MM.1S (cell line): Measurements from ENCODE around the gene TMEM178B.

Experiments used
- DNase-seq: peaks from one replicate; pipeline ENCODE4 v3.0.0-alpha.2; 2015
- H2AFZ ChIP-seq: fragments of 300-600 bp; sonication (generic); 2 replicates; pipeline ENCODE4 v1.6.0; 2016; ENCODE audit warnings: antibody characterized with exemption, low read length
- H3F3A ChIP-seq: fragments of 300-600 bp; sonication (generic); 2 replicates; pipeline ENCODE4 v1.6.1; 2016; ENCODE audit warnings: mild to moderate bottlenecking, antibody characterized with exemption, low read length, moderate library complexity, mixed read lengths; ENCODE audit not compliant: insufficient read depth
- H3K27ac ChIP-seq: fragments of 300-600 bp; sonication (generic); 2 replicates; pipeline ENCODE4 v1.5.1; 2016; ENCODE audit warnings: mild to moderate bottlenecking, low read length
- H3K27me3 ChIP-seq: fragments of 300-600 bp; sonication (generic); replicated peaks from 2 replicates; pipeline ENCODE4 v1.6.0; 2016; ENCODE audit warnings: low read length; ENCODE audit not compliant: insufficient read depth
- H3K36me3 ChIP-seq: fragments of 300-600 bp; sonication (generic); replicated peaks from 2 replicates; pipeline ENCODE4 v1.6.1; 2016; ENCODE audit warnings: mild to moderate bottlenecking, low read length, mixed read lengths; ENCODE audit not compliant: insufficient read depth
- H3K4me1 ChIP-seq: fragments of 300-600 bp; sonication (generic); 2 replicates; pipeline ENCODE4 v1.6.1; 2016; ENCODE audit warnings: low read length, mixed read lengths
- H3K4me2 ChIP-seq: fragments of 300-600 bp; sonication (generic); 2 replicates; pipeline ENCODE4 v1.6.0; 2016; ENCODE audit warnings: low read depth, low read length
- H3K4me3 ChIP-seq: fragments of 300-600 bp; sonication (generic); 2 replicates; pipeline ENCODE4 v1.5.1; 2016; ENCODE audit warnings: low read length, mixed read lengths
- H3K79me2 ChIP-seq: fragments of 300-600 bp; sonication (generic); 2 replicates; pipeline ENCODE4 v1.6.1; 2016; ENCODE audit warnings: mixed run types, low read length, mixed read lengths
- H3K9ac ChIP-seq: fragments of 300-600 bp; sonication (generic); 2 replicates; pipeline ENCODE4 v1.6.1; 2016; ENCODE audit warnings: low read length, mixed read lengths
- H3K9me2 ChIP-seq: fragments of 300-600 bp; sonication (generic); replicated peaks from 2 replicates; pipeline ENCODE4 v1.6.1; 2016; ENCODE audit warnings: mild to moderate bottlenecking, low read length, mixed read lengths; ENCODE audit not compliant: insufficient read depth
- H3K9me3 ChIP-seq: fragments of 300-600 bp; sonication (generic); replicated peaks from 2 replicates; pipeline ENCODE4 v1.6.1; 2016; ENCODE audit warnings: mild to moderate bottlenecking, low read length, mixed read lengths; ENCODE audit not compliant: insufficient read depth
- H4K20me1 ChIP-seq: fragments of 300-600 bp; sonication (generic); 2 replicates; pipeline ENCODE4 v1.6.1; 2016; ENCODE audit warnings: mild to moderate bottlenecking, low read length, moderate library complexity, mixed read lengths; ENCODE audit not compliant: insufficient read depth
- CTCF ChIP-seq: fragments of 300-600 bp; sonication (generic); IDR thresholded peaks from 2 replicates; pipeline ENCODE4 v1.5.1; 2016; ENCODE audit warnings: antibody characterized with exemption, low read length, mixed read lengths
- EZH2 ChIP-seq: fragments of 300-600 bp; sonication (generic); optimal IDR thresholded peaks from 2 replicates; pipeline ENCODE3; 2017; ENCODE audit warnings: low read depth, mild to moderate bottlenecking, antibody characterized with exemption, low read length, mixed read lengths
- EZH2phosphoT487 ChIP-seq: fragments of 300-600 bp; sonication (generic); IDR thresholded peaks from 2 replicates; pipeline ENCODE4 v1.6.1; 2018; ENCODE audit warnings: antibody characterized with exemption, low read length

Gene TMEM178B

GRCh38 chr7:141263983-141264382 lies 190.1 kb downstream of the TMEM178B start:
- TF ChIP-seq EZH2phosphoT487 = no peak
- no peak for TF ChIP-seq CTCF
- TF ChIP-seq EZH2 = no peak

DNA sequence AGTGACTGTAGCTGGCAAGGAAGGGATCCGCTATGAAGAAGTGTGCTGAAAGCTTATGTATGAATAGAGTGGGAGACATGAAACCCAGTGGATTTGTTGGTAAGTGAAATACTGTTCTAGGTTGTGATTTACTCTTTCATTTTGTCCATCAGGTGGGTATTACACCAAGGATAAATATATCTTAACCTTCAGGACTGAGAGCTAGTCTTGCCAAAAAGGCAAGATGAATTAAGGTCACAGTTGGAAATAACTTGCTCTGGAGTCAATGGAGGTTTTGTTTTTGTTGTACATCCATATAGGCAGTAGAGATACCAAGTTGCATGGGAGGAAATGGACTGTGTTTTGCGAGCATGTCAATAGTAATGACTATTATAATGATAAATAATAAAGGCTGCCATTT lies 190.6 kb downstream of the TMEM178B start:
- Histone ChIP-seq H3F3A (peaks cover 6% of the 10 kb centered on the region), H3K9me3 (no peaks in the 10 kb centered on the region), H3K27me3 (no peaks in the 10 kb centered on the region), H3K36me3 (no peaks in the 10 kb centered on the region), H3K27ac (no peak overlapping the region), H3K79me2 (0 out of 2 replicates have a peak, but pooled peaks cover 3% of the 10 kb centered on the region), H2AFZ (no peak overlapping the region), H3K4me1 (peaks cover 13% of the 10 kb centered on the region), H4K20me1 (no peaks in the 10 kb centered on the region), H3K4me2 (no peak overlapping the region), H3K4me3 (no peak overlapping the region), H3K9me2 (no peaks in the 10 kb centered on the region), H3K9ac (no peak overlapping the region)
- no peak for DNase-seq
- no peak for TF ChIP-seq CTCF
- no peak for TF ChIP-seq EZH2
- no peak for TF ChIP-seq EZH2phosphoT487

More at GRCh38 chr7:141263983-141264382, 190.1 kb downstream of the TMEM178B start:
- H2AFZ ChIP-seq = no peak overlapping the region
- H4K20me1 ChIP-seq = no peaks in the 10 kb centered on the region
- no peaks in the 10 kb centered on the region for H3K36me3 ChIP-seq
- H3K9me2 ChIP-seq = no peaks in the 10 kb centered on the region
- H3F3A ChIP-seq = peaks cover 6% of the 10 kb centered on the region
- no peak overlapping the region for H3K27ac ChIP-seq
- 0 out of 2 replicates have a peak, but pooled peaks cover 3% of the 10 kb centered on the region for H3K79me2 ChIP-seq
- H3K4me3 ChIP-seq = no peak overlapping the region
- H3K9ac ChIP-seq = no peak overlapping the region
- no peak overlapping the region for H3K4me2 ChIP-seq
- no peaks in the 10 kb centered on the region for H3K9me3 ChIP-seq
- H3K4me1 ChIP-seq = peaks cover 13% of the 10 kb centered on the region
- no peak for DNase-seq
- no peaks in the 10 kb centered on the region for H3K27me3 ChIP-seq

DNA sequence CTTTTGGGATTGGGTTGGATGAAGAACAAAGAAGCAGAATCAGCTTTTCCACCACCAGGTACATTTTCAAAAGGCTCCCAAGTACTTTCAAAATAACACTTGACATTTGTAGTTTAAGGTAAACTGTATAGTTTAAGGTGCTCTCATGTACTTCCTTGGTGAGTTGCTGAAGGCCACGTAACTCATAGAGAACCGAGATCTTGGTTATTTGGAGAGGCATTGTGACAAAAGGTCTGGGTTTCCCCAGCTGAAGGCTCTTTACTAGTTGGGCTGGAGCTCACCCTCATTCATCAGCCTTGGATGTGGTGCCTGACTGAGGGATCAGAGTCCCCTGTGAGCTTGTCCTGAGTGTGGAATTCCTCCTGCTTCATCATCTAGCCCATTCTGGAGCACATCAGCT lies 191.8 kb downstream of the TMEM178B start:
- no peaks in the 10 kb centered on the region for H3K79me2 ChIP-seq

More for the DNA sequence above, 191.8 kb downstream of the TMEM178B start:
- H3K9me2 ChIP-seq = no peaks in the 10 kb centered on the region
- H3K9me3 ChIP-seq = no peaks in the 10 kb centered on the region
- peaks cover 6% of the 10 kb centered on the region for H3F3A ChIP-seq
- H3K36me3 ChIP-seq = no peaks in the 10 kb centered on the region
- H3K9ac ChIP-seq = no peak overlapping the region
- H4K20me1 ChIP-seq = no peaks in the 10 kb centered on the region
- H3K4me1 ChIP-seq = peaks cover 13% of the 10 kb centered on the region
- H2AFZ ChIP-seq = no peak overlapping the region
- no peak for TF ChIP-seq CTCF
- no peak for TF ChIP-seq EZH2
- TF ChIP-seq EZH2phosphoT487 = no peak
- H3K27me3 ChIP-seq = no peaks in the 10 kb centered on the region
- no peak overlapping the region for H3K4me2 ChIP-seq
- no peak overlapping the region for H3K4me3 ChIP-seq
- no peak for DNase-seq
- no peak overlapping the region for H3K27ac ChIP-seq
